Nephron progenitor cell (in vitro differentiated cells): Measurements from ENCODE around the gene ANKRD29.

Experiments used
- DNase-seq: peaks from one replicate; pipeline ENCODE4 v3.0.0; 2021
- H3K27ac Mint-ChIP-seq: 2 replicates; pipeline ENCODE4 v1.8.0; 2021; ENCODE audit warnings: mild to moderate bottlenecking, moderate library complexity, mixed read lengths
- H3K27me3 Mint-ChIP-seq: 2 replicates; pipeline ENCODE4 v1.8.0; 2021; ENCODE audit warnings: mild to moderate bottlenecking, low read depth, mixed read lengths; ENCODE audit not compliant: poor library complexity
- H3K36me3 Mint-ChIP-seq: 2 replicates; pipeline ENCODE4 v1.8.0; 2021; ENCODE audit warnings: low read depth, mixed read lengths
- H3K4me1 Mint-ChIP-seq: 2 replicates; pipeline ENCODE4 v1.8.0; 2021; ENCODE audit warnings: mixed read lengths
- H3K4me3 Mint-ChIP-seq: 2 replicates; pipeline ENCODE4 v1.8.0; 2021; ENCODE audit warnings: mild to moderate bottlenecking, moderate library complexity, mixed read lengths
- H3K9me3 Mint-ChIP-seq: 2 replicates; pipeline ENCODE4 v1.8.0; 2021; ENCODE audit warnings: mild to moderate bottlenecking, moderate library complexity, mixed read lengths
- TF ChIP-seq, protein P1 (sequence below): fragments of 200-600 bp; sonication (generic); IDR thresholded peaks from 2 replicates; pipeline ENCODE4 v1.5.0; 2021; ENCODE audit warnings: antibody characterized with exemption

ANKRD29 gene

DNA sequence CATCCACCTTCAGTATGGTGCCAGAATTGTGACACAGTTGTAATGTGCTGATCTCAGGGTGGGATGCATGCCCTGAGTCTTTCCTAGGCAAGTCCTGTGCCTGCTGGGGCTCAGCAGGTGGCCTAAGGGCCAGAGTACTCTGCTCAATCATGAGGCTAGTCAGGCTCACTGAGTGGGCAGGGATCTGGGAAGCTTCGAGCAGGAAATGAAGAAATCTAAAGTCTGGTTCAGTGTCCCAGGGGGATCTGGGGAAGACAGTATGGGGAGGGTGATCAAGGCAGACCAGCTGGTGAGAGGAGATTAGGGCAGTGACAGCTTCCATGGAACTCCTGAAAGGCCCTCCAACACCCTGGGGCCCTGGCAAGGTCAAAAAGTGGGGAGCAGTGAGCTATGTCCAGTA is 8.9 kb upstream of the ANKRD29 start:
- Mint-ChIP-seq H3K4me3 (no peak overlapping the region), H3K27ac (no peak overlapping the region), H3K4me1 (no peaks in the 10 kb centered on the region), H3K36me3 (no peaks in the 10 kb centered on the region), H3K27me3 (peaks cover 45% of the 10 kb centered on the region), H3K9me3 (no peaks in the 10 kb centered on the region)
- TF ChIP-seq, protein P1, sequence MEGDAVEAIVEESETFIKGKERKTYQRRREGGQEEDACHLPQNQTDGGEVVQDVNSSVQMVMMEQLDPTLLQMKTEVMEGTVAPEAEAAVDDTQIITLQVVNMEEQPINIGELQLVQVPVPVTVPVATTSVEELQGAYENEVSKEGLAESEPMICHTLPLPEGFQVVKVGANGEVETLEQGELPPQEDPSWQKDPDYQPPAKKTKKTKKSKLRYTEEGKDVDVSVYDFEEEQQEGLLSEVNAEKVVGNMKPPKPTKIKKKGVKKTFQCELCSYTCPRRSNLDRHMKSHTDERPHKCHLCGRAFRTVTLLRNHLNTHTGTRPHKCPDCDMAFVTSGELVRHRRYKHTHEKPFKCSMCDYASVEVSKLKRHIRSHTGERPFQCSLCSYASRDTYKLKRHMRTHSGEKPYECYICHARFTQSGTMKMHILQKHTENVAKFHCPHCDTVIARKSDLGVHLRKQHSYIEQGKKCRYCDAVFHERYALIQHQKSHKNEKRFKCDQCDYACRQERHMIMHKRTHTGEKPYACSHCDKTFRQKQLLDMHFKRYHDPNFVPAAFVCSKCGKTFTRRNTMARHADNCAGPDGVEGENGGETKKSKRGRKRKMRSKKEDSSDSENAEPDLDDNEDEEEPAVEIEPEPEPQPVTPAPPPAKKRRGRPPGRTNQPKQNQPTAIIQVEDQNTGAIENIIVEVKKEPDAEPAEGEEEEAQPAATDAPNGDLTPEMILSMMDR: no peak
- DNase-seq: no peak

DNA sequence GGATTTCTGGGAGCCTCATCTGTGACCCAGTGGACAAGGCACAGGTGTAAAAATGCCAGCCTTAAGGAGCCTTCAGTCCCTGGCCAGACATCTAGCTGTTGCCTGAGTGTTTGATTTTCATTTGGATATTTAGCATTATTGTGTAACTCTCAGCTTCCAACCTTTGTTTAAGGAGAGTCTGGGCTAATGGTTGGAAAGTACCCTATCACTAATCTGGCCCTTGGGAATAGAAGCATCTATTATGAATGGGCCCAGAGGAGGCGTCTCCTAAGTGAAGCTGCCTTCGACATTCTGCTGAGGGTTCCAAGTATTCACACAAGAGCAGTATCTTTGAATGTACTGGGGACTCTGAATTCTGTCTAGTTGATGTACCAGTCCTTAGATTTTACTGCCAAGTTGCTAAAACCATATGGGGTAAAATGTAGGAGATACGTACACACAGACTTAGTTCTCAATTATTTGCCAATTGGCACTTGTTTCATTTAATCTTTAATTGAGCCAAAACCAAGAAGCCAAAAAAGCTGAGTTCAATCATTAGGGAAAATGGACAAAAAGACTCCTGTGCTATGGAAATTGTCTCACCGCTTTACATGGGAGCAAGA is 7.2 kb upstream of the ANKRD29 start:
- DNase-seq: no peak
- H3K27ac Mint-ChIP-seq: no peak overlapping the region
- TF ChIP-seq, protein P1: no peak
- no peaks in the 10 kb centered on the region for H3K4me1 Mint-ChIP-seq
- no peaks in the 10 kb centered on the region for H3K36me3 Mint-ChIP-seq
- no peaks in the 10 kb centered on the region for H3K9me3 Mint-ChIP-seq
- peaks cover 56% of the 10 kb centered on the region for H3K27me3 Mint-ChIP-seq
- no peak overlapping the region for H3K4me3 Mint-ChIP-seq

DNA sequence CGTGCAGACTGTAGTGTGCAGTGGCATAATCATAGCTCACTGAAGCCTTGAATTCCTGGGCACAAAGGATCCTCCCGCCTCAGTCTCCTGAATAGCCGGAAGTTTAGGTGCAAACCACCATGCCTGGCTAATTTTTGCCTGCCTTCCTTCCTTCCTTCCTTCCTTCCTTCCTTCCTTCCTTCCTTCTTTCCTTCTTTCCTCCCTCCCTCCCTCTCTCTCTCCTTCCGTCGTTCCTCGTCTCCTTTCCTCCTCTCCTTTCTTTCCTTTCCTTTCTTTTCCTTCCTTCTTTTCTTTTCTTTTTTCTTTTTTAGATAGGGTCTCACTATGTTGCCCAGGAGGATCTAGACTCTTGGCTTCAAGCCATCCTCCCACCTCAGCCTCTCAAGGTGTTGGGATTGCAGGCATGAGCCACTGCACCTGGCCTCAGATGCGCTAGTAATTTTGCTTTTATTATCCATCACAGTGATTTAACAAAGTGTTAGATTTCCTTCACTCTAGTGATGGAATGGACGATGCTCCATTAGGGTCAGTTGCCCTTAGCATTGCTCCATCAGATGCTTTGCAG is 6.6 kb upstream of the ANKRD29 start:
- Mint-ChIP-seq H3K27ac (no peak overlapping the region), H3K27me3 (peaks cover 61% of the 10 kb centered on the region), H3K4me1 (no peaks in the 10 kb centered on the region), H3K9me3 (no peaks in the 10 kb centered on the region), H3K36me3 (no peaks in the 10 kb centered on the region), H3K4me3 (no peak overlapping the region)
- DNase-seq: no peak
- TF ChIP-seq, protein P1: no peak

DNA sequence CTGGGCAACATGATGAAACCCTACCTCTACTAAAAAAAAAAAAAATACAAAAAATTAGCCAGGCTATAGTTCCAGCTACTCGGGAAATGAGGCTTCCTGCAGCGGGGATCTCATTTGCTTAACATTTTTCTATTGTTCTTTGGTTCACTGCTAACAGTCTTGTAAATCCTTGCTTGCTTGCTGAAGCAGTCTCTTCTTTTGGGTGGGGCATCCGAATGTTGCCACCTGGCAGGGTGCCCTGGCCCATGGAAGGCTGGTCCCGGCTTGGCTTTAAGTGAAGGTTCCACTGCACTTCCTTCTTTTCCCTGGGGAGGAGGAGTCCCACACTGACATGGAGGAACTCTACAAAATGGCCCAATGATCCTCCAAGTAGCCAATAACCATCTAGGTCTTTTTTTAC is 6.0 kb upstream of the ANKRD29 start:
- no peak for DNase-seq
- peaks cover 67% of the 10 kb centered on the region for H3K27me3 Mint-ChIP-seq
- no peaks in the 10 kb centered on the region for H3K9me3 Mint-ChIP-seq
- no peaks in the 10 kb centered on the region for H3K36me3 Mint-ChIP-seq
- TF ChIP-seq, protein P1: no peak
- H3K4me3 Mint-ChIP-seq: no peak overlapping the region
- no peak overlapping the region for H3K27ac Mint-ChIP-seq
- H3K4me1 Mint-ChIP-seq: no peaks in the 10 kb centered on the region

DNA sequence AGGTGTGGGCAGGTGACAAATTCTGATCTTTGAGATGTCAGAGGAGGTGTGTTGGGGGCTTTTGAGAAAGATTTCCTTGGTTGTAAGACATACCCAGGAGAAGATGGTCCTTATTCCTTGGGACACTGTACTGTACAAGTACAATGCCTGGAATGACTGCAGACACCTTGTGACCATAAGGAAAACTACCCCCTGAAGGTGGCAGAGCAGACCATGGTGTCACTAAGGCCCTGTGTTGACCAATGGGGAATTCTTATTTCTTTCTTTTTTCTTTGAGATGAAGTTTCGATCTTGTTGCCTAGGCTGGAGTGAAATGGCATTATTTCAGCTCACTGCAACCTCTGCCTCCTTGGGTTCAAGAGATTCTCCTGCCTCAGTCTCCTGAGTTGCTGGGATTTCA is 4.4 kb upstream of the ANKRD29 start:
- Mint-ChIP-seq H3K36me3 (no peaks in the 10 kb centered on the region), H3K4me3 (no peak overlapping the region), H3K27ac (no peak overlapping the region), H3K9me3 (no peaks in the 10 kb centered on the region), H3K4me1 (peaks cover 6% of the 10 kb centered on the region), H3K27me3 (peaks cover 81% of the 10 kb centered on the region)
- DNase-seq: no peak
- TF ChIP-seq, protein P1: no peak

DNA sequence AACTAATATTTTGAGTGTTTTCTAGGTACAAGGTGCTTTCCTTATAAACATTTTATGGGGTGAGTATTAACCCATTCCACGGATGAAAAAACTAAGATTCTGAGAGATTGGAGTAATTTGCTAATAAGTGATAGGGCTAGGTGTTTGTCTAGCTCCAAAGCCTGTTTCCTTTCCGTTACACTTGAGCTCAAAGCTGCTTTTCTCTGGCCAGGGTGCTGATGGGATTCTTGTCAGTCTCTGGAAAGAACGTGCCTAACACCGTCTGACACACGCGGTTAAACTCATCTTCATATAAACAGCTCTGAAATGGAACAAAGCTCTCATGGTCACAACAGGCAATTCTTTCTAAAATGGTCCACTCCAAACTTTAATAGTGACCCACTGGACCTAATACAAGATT is 2.0 kb upstream of the ANKRD29 start:
- no peak for DNase-seq
- Mint-ChIP-seq H3K27ac (no peak overlapping the region), H3K4me1 (peaks cover 6% of the 10 kb centered on the region), H3K9me3 (no peaks in the 10 kb centered on the region), H3K27me3 (peaks cover 95% of the 10 kb centered on the region), H3K4me3 (no peak overlapping the region), H3K36me3 (no peaks in the 10 kb centered on the region)
- TF ChIP-seq, protein P1: no peak
